Measurements from ENCODE around the gene RANBP1. TPM values are rescaled to one million over a fixed set of nuclear protein-coding genes. Genes with fewer than 3 reads are reported as not detected.

Gene RANBP1
- total and polyA plus RNA-seq, 4 donors = 111 to 210 (median 177) TPM

- no peak overlapping the region for H3K27ac ChIP-seq (ENCODE audit: low read depth, low read length)
- H3K4me1 ChIP-seq (ENCODE audit: control insufficient read depth, insufficient read depth, low read length) = no peaks in the 10 kb centered on the region
- H3K4me3 ChIP-seq (ENCODE audit: low read depth, low read length) = no peak overlapping the region
- peaks cover 95% of the 10 kb centered on the region for H3K36me3 ChIP-seq (ENCODE audit: control insufficient read depth, insufficient read depth, low read length)
- no peaks in the 10 kb centered on the region for H3K27me3 ChIP-seq (ENCODE audit: control insufficient read depth, insufficient read depth, low read length)
- H3K9me3 ChIP-seq (ENCODE audit: control insufficient read depth, insufficient read depth, low read length) = no peaks in the 10 kb centered on the region
- 89% methylated on average over 18 of the region's 19 CpGs for WGBS (ENCODE audit: insufficient coverage)
- no peak for DNase-seq (ENCODE audit: low read depth in 4 of 6, low spot score in 6 of 6)
Measured at GRCh38 chr22:20143883-20144665, 28.2 kb downstream of the RANBP1 start.

- H3K4me3 ChIP-seq (ENCODE audit: low read depth, low read length) = no peak overlapping the region
- WGBS (ENCODE audit: insufficient coverage) = 89% methylated on average over 22 of the region's 22 CpGs
- H3K27ac ChIP-seq (ENCODE audit: low read depth, low read length) = no peak overlapping the region
- DNase-seq (ENCODE audit: low read depth in 4 of 6, low spot score in 6 of 6) = no peak
- no peaks in the 10 kb centered on the region for H3K27me3 ChIP-seq (ENCODE audit: control insufficient read depth, insufficient read depth, low read length)
- H3K36me3 ChIP-seq (ENCODE audit: control insufficient read depth, insufficient read depth, low read length) = peaks cover 87% of the 10 kb centered on the region
- no peaks in the 10 kb centered on the region for H3K9me3 ChIP-seq (ENCODE audit: control insufficient read depth, insufficient read depth, low read length)
- H3K4me1 ChIP-seq (ENCODE audit: control insufficient read depth, insufficient read depth, low read length) = no peaks in the 10 kb centered on the region
Measured at GRCh38 chr22:20145206-20145831, 29.4 kb downstream of the RANBP1 start.

- 63% methylated on average over 11 of the region's 21 CpGs for WGBS (ENCODE audit: insufficient coverage)
- DNase-seq (ENCODE audit: low read depth in 4 of 6, low spot score in 6 of 6) = no peak
- H3K36me3 ChIP-seq (ENCODE audit: control insufficient read depth, insufficient read depth, low read length) = peaks cover 82% of the 10 kb centered on the region
Measured at GRCh38 chr22:20145832-20146223, 29.9 kb downstream of the RANBP1 start.

DNA sequence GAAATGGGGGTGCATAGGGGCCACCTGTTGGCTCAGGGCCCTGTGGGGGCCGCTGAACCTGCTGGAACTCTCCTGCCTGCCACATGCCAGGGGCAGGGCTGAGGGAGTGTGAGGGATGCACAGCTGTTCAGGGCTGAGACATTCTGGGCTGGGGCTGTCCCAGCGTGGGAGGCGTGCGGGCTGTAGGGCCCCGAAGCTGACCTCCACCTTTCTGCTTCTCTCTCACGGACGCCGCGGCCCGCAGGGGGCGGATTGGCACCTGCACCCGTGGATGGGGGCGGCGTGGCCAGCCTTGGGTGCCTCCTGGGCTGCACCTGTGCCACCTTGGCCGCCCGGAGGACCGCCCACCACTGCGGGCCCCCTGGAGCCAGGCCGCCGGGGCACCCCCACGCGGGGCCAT is 30.9 kb downstream of the RANBP1 start:
- DNase-seq (ENCODE audit: low read depth in 4 of 6, low spot score in 6 of 6) = no peak
- 86% methylated on average over 22 of the region's 22 CpGs for WGBS (ENCODE audit: insufficient coverage)
- Histone ChIP-seq H3K4me1 (ENCODE audit: control insufficient read depth, insufficient read depth, low read length) (no peaks in the 10 kb centered on the region), H3K27me3 (ENCODE audit: control insufficient read depth, insufficient read depth, low read length) (no peaks in the 10 kb centered on the region), H3K4me3 (ENCODE audit: low read depth, low read length) (no peak overlapping the region), H3K36me3 (ENCODE audit: control insufficient read depth, insufficient read depth, low read length) (peaks cover 73% of the 10 kb centered on the region), H3K27ac (ENCODE audit: low read depth, low read length) (no peak overlapping the region), H3K9me3 (ENCODE audit: control insufficient read depth, insufficient read depth, low read length) (no peaks in the 10 kb centered on the region)

More at GRCh38 chr22:20145832-20146223, 29.9 kb downstream of the RANBP1 start:
- Histone ChIP-seq H3K9me3 (ENCODE audit: control insufficient read depth, insufficient read depth, low read length) (no peaks in the 10 kb centered on the region), H3K4me3 (ENCODE audit: low read depth, low read length) (no peak overlapping the region), H3K4me1 (ENCODE audit: control insufficient read depth, insufficient read depth, low read length) (no peaks in the 10 kb centered on the region), H3K27me3 (ENCODE audit: control insufficient read depth, insufficient read depth, low read length) (no peaks in the 10 kb centered on the region), H3K27ac (ENCODE audit: low read depth, low read length) (no peak overlapping the region)

GRCh38 chr22:20147237-20147988 is 31.5 kb downstream of the RANBP1 start:
- no peak overlapping the region for H3K27ac ChIP-seq (ENCODE audit: low read depth, low read length)

GRCh38 chr22:20148414-20148813 is 32.5 kb downstream of the RANBP1 start:
- Histone ChIP-seq H3K9me3 (ENCODE audit: control insufficient read depth, insufficient read depth, low read length) (no peaks in the 10 kb centered on the region), H3K4me1 (ENCODE audit: control insufficient read depth, insufficient read depth, low read length) (no peaks in the 10 kb centered on the region), H3K27ac (ENCODE audit: low read depth, low read length) (no peak overlapping the region), H3K27me3 (ENCODE audit: control insufficient read depth, insufficient read depth, low read length) (no peaks in the 10 kb centered on the region), H3K36me3 (ENCODE audit: control insufficient read depth, insufficient read depth, low read length) (peaks cover 64% of the 10 kb centered on the region), H3K4me3 (ENCODE audit: low read depth, low read length) (no peak overlapping the region)
- DNase-seq (ENCODE audit: low read depth in 4 of 6, low spot score in 6 of 6) = no peak
- 80% methylated on average over 18 of the region's 18 CpGs for whole genome bisulfite sequencing (ENCODE audit: insufficient coverage)

More at GRCh38 chr22:20147237-20147988, 31.5 kb downstream of the RANBP1 start:
- Histone ChIP-seq H3K9me3 (ENCODE audit: control insufficient read depth, insufficient read depth, low read length) (no peaks in the 10 kb centered on the region), H3K36me3 (ENCODE audit: control insufficient read depth, insufficient read depth, low read length) (peaks cover 70% of the 10 kb centered on the region), H3K4me1 (ENCODE audit: control insufficient read depth, insufficient read depth, low read length) (no peaks in the 10 kb centered on the region), H3K4me3 (ENCODE audit: low read depth, low read length) (no peak overlapping the region), H3K27me3 (ENCODE audit: control insufficient read depth, insufficient read depth, low read length) (no peaks in the 10 kb centered on the region)
- DNase-seq (ENCODE audit: low read depth in 4 of 6, low spot score in 6 of 6) = no peak
- 85% methylated on average over 9 of the region's 14 CpGs for WGBS (ENCODE audit: insufficient coverage)

- Histone ChIP-seq H3K36me3 (ENCODE audit: control insufficient read depth, insufficient read depth, low read length) (peaks cover 53% of the 10 kb centered on the region), H3K27me3 (ENCODE audit: control insufficient read depth, insufficient read depth, low read length) (no peaks in the 10 kb centered on the region), H3K9me3 (ENCODE audit: control insufficient read depth, insufficient read depth, low read length) (no peaks in the 10 kb centered on the region), H3K4me3 (ENCODE audit: low read depth, low read length) (no peak overlapping the region), H3K4me1 (ENCODE audit: control insufficient read depth, insufficient read depth, low read length) (peaks cover 7% of the 10 kb centered on the region), H3K27ac (ENCODE audit: low read depth, low read length) (no peak overlapping the region)
- DNase-seq (ENCODE audit: low read depth in 4 of 6, low spot score in 6 of 6) = no peak
- 74% methylated on average over 27 of the region's 32 CpGs for WGBS (ENCODE audit: insufficient coverage)
Measured at GRCh38 chr22:20149257-20150250, 33.6 kb downstream of the RANBP1 start.

DNA sequence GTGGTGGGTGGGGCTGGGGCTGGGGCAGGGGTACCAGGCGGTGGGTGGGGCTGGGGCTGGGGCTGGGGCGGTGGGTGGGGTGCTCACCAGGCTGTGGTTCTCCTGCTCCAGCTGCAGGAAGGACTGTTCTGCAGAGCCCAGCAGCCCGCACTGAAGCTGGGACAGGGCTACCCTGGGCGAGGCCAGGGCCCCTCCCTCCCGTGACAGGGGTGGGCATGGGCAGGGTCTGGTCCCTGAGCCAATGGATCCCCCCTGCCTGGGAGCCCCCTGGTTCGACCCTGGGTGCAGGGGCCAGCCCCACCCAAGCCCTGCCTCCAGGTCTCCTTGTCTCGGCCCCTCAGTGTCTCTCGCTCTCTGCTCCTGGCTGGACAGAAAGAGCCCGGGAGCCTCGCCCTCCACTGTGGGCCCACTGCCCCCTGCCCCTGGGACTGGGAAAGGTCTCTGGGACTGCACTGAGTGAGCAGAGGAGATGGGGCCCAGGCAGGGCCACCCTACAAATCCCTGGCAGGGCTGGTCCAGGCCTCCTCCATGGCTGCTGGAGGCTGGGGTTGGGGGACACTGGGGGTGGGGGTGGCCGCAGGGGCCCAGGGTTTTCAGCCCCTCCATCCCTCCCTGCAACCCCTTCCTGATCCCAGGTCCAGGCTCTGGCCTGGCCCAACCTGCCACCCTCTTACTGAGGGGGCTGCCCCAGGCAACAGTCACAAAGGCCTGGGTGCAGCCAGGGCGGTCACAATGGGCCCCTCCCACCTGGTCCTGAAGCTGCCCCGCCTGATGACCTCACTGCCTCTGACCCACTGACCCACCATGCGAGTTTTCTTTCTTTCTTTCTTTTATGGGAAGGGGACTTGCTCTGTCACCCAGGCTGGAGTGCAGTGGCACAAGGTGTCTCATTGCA is 34.7 kb downstream of the RANBP1 start, which contains the start of gene CCDC188:
TSS of gene CCDC188 (minus strand) at position 675 of the 895 bp plus-strand sequence. CDS start at position 606, 69 bp downstream.
- no peaks in the 10 kb centered on the region for H3K27me3 ChIP-seq (ENCODE audit: control insufficient read depth, insufficient read depth, low read length)
- H3K4me1 ChIP-seq (ENCODE audit: control insufficient read depth, insufficient read depth, low read length) = peaks cover 17% of the 10 kb centered on the region
- no peak for DNase-seq (ENCODE audit: low read depth in 4 of 6, low spot score in 6 of 6)
- peaks cover 42% of the 10 kb centered on the region for H3K36me3 ChIP-seq (ENCODE audit: control insufficient read depth, insufficient read depth, low read length)
- 69% methylated on average over 11 of the region's 14 CpGs for WGBS (ENCODE audit: insufficient coverage)
- no peak within 1 kb of the TSS for H3K4me3 ChIP-seq (ENCODE audit: low read depth, low read length)
- H3K9me3 ChIP-seq (ENCODE audit: control insufficient read depth, insufficient read depth, low read length) = no peaks in the 10 kb centered on the region
- H3K27ac ChIP-seq (ENCODE audit: low read depth, low read length) = no peak within 1 kb of the TSS
